Mesenchymal stem cell (in vitro differentiated cells and primary cell): ENCODE results near the gene GREB1L.

Source experiments
- DNase-seq: peaks from one replicate; pipeline ENCODE4 v3.0.0-alpha.2; 2013
- H2AFZ ChIP-seq: one replicate; pipeline ENCODE4 v1.6.1; 2013; ENCODE audit warnings: low read depth, mild to moderate bottlenecking, control low read depth, inconsistent platforms, low read length, moderate library complexity
- H2AK5ac ChIP-seq: 2 replicates; pipeline ENCODE4 v1.6.1; 2013; ENCODE audit warnings: low read length, moderate library complexity, mild to moderate bottlenecking, inconsistent platforms; ENCODE audit not compliant: severe bottlenecking
- H2BK120ac ChIP-seq: one replicate; pipeline ENCODE4 v1.6.1; 2013; ENCODE audit warnings: low read depth, mild to moderate bottlenecking, inconsistent platforms, low read length, moderate library complexity
- H2BK12ac ChIP-seq, 2 experiments: one replicate each; pipeline ENCODE4 v1.6.1; 2013; ENCODE audit warnings: inconsistent platforms in 2 of 2, low read length in 2 of 2, mild to moderate bottlenecking in 2 of 2, moderate library complexity in 2 of 2, control low read depth in 1 of 2
- H2BK15ac ChIP-seq: one replicate; pipeline ENCODE4 v1.6.1; 2013; ENCODE audit warnings: mild to moderate bottlenecking, low read depth, inconsistent platforms; ENCODE audit not compliant: poor library complexity, severe bottlenecking
- H2BK5ac ChIP-seq: 2 replicates; pipeline ENCODE4 v1.6.1; 2013; ENCODE audit warnings: low read depth, mild to moderate bottlenecking, low read length, control low read depth, inconsistent platforms; ENCODE audit not compliant: poor library complexity, severe bottlenecking
- H3K14ac ChIP-seq, 2 experiments: one replicate each; pipeline ENCODE4 v1.6.1; 2013; ENCODE audit warnings: inconsistent platforms in 2 of 2, low read length in 2 of 2, control low read depth in 1 of 2, mild to moderate bottlenecking in 1 of 2, moderate library complexity in 1 of 2
- H3K18ac ChIP-seq, 2 experiments: one replicate each; pipeline ENCODE4 v1.6.1; 2013; ENCODE audit warnings: inconsistent platforms in 2 of 2, low read length in 2 of 2, control low read depth in 1 of 2, low read depth in 1 of 2, mild to moderate bottlenecking in 1 of 2
- H3K23ac ChIP-seq, 2 experiments: one replicate each; pipeline ENCODE4 v1.6.1; 2013; ENCODE audit warnings: inconsistent platforms in 2 of 2, low read length in 2 of 2, mild to moderate bottlenecking in 2 of 2, moderate library complexity in 2 of 2, control low read depth in 1 of 2
- H3K27ac ChIP-seq: 2 replicates; pipeline ENCODE4 v1.5.1; 2013; ENCODE audit warnings: mild to moderate bottlenecking, moderate library complexity, low read length, control low read depth, inconsistent platforms; ENCODE audit not compliant: poor library complexity, severe bottlenecking
- H3K27me3 ChIP-seq, 2 experiments: 2 replicates each; pipeline versions ENCODE4 v1.6.1 to v1.7.0; 2013; ENCODE audit warnings: low read length in 2 of 2, mild to moderate bottlenecking in 2 of 2, moderate library complexity in 2 of 2, control low read depth in 1 of 2, inconsistent platforms in 1 of 2; ENCODE audit not compliant: control insufficient read depth in 1 of 2, insufficient read depth in 1 of 2
- H3K36me3 ChIP-seq, 2 experiments: 2 replicates each; pipeline versions ENCODE4 v1.6.1 to v1.7.0; 2013; ENCODE audit warnings: low read length in 2 of 2, control low read depth in 1 of 2, inconsistent platforms in 1 of 2, low read depth in 1 of 2, mild to moderate bottlenecking in 1 of 2; ENCODE audit not compliant: insufficient read depth in 2 of 2, control insufficient read depth in 1 of 2
- H3K4ac ChIP-seq, 2 experiments: one replicate each; pipeline ENCODE4 v1.6.1; 2013; ENCODE audit warnings: inconsistent platforms in 2 of 2, low read length in 2 of 2, mild to moderate bottlenecking in 2 of 2, moderate library complexity in 2 of 2, control low read depth in 1 of 2, low read depth in 1 of 2
- H3K4me1 ChIP-seq: 2 replicates; pipeline ENCODE4 v1.6.1; 2013; ENCODE audit warnings: low read depth, low read length, control low read depth; ENCODE audit not compliant: control insufficient read depth, insufficient read depth
- H3K4me2 ChIP-seq: 2 replicates; pipeline ENCODE4 v1.6.1; 2013; ENCODE audit warnings: low read length, mild to moderate bottlenecking, inconsistent platforms; ENCODE audit not compliant: poor library complexity, severe bottlenecking
- H3K4me3 ChIP-seq, 2 experiments: 2 replicates each; pipeline versions ENCODE4 v1.5.1 to v1.7.0; 2013; ENCODE audit warnings: low read length in 2 of 2, mild to moderate bottlenecking in 2 of 2, control low read depth in 1 of 2, low read depth in 1 of 2; ENCODE audit not compliant: insufficient read depth in 1 of 2
- H3K79me1 ChIP-seq: replicated peaks from 2 replicates; pipeline ENCODE4 v1.6.1; 2013; ENCODE audit warnings: mild to moderate bottlenecking, control low read depth, low read length, inconsistent platforms; ENCODE audit not compliant: poor library complexity, severe bottlenecking
- H3K9ac ChIP-seq: 2 replicates; pipeline ENCODE4 v1.7.0; 2013; ENCODE audit warnings: mild to moderate bottlenecking, low read length, moderate library complexity
- H3K9me3 ChIP-seq: 2 replicates; pipeline ENCODE4 v1.7.0; 2013; ENCODE audit warnings: mild to moderate bottlenecking, low read length; ENCODE audit not compliant: control insufficient read depth
- H4K8ac ChIP-seq: one replicate; pipeline ENCODE4 v1.6.1; 2013; ENCODE audit warnings: inconsistent platforms, mild to moderate bottlenecking, low read length, moderate library complexity
- H4K91ac ChIP-seq: one replicate; pipeline ENCODE4 v1.6.1; 2013; ENCODE audit warnings: mild to moderate bottlenecking, low read length, inconsistent platforms
- WGBS: methylation state at CpG from one replicate; pipeline ENCODE4 v1.1.7; 2013; ENCODE audit warnings: mixed read lengths; 5-methylcytosine and 5-hydroxymethylcytosine counted together

Gene GREB1L

DNA sequence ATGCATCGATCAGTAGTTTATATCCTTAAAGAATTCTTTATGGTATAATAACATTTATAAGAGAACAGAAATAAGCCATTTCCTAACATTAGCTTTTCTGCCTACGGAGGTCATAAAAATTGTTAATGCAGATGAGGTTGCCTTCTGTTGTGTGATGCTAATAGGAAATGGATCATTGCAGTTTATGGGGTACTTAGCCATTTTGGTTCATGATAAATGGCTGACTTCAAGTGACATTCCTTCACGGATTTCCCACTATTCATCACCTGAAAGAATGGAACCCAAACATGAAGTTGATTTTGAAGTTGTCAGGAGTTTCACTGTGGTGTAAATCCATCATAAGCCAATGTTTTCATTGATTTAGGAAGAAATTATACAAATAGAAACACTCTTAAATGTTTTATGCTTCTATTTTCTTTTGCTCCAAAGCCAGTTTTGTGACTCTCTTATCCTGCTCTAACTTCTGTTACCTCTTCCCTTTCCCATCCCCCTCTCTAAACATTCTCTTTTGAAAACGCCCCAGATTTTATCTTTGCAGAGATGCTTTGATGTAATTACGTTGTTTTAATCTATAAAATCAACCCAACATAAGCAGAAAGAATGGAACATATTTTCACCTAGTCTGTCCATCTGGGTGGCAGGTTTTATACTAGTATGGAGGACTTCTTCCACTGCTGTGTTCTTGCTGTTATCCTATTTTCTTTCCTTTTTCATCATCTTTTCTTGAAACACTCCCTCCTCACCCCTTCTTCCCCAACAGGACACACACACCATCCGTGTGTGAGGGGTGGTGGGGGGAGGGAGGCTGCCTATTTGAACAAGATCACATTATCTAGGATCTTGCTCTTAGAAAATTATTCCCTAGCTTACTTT is 58.2 kb downstream of the GREB1L start:
- no peaks in the 10 kb centered on the region for H3K36me3 ChIP-seq
- no peak overlapping the region for H2AFZ ChIP-seq
- H2BK12ac ChIP-seq: no peak overlapping the region
- H3K9me3 ChIP-seq: no peaks in the 10 kb centered on the region
- no peak overlapping the region for H4K8ac ChIP-seq
- H3K4me3 ChIP-seq: no peak overlapping the region
- DNase-seq: no peak
- no peak overlapping the region for H3K4me2 ChIP-seq
- no peak overlapping the region for H3K4ac ChIP-seq
- no CpG with 5 or more reads among the region's 6 CpGs for WGBS
- H2BK5ac ChIP-seq: no peak overlapping the region
- H3K18ac ChIP-seq: no peak overlapping the region
- H2BK15ac ChIP-seq: no peak overlapping the region
- no peak overlapping the region for H2BK120ac ChIP-seq
- no peak overlapping the region for H3K23ac ChIP-seq
- H3K27me3 ChIP-seq: no peaks in the 10 kb centered on the region
- H4K91ac ChIP-seq: no peak overlapping the region
- no peaks in the 10 kb centered on the region for H3K79me1 ChIP-seq
- no peak overlapping the region for H2AK5ac ChIP-seq
- no peak overlapping the region for H3K14ac ChIP-seq
- H3K9ac ChIP-seq: no peak overlapping the region
- no peaks in the 10 kb centered on the region for H3K4me1 ChIP-seq
- no peak overlapping the region for H3K27ac ChIP-seq

DNA sequence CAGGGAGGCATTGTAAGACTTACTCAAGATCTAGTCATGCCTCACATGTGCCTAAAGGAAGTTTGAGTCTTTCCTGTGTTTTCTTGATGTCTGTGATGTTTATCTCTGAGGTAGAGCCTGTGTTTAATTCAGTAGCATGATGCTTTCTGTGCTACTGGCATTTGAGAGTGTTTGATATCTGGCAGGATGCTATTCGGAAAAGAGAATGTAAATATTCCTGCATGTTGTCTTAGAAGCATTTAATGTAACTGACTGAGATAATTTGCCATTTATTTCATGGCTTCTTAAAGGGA is 58.8 kb downstream of the GREB1L start:
- H3K4me3 ChIP-seq: no peak overlapping the region

DNA sequence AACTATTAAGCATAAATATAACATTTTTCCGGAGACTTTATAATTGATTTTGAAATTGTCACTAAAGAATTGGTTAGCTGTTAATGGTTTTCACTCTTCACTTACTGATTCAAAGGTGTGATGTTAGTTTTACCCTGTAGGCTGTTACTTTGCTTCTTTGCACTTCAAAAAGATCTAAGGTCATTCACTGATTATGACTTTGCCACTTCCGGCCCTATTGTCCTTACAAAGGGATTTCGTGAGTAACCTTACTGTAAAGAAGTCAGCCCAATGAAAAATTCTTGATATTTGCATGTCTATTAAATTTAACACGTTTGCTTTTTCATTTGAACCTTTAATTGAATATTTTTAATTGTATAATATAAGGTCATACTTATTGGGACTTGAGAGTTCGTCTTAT is 61.4 kb downstream of the GREB1L start:
- no peak overlapping the region for H3K27ac ChIP-seq
- H3K14ac ChIP-seq: no peak overlapping the region
- H2BK12ac ChIP-seq: no peak overlapping the region
- H3K4me2 ChIP-seq: no peak overlapping the region
- H2BK5ac ChIP-seq: no peak overlapping the region
- H2AFZ ChIP-seq: no peak overlapping the region
- no peak overlapping the region for H2BK15ac ChIP-seq
- no peaks in the 10 kb centered on the region for H3K79me1 ChIP-seq
- no peak overlapping the region for H3K9ac ChIP-seq
- H2AK5ac ChIP-seq: no peak overlapping the region
- H4K8ac ChIP-seq: no peak overlapping the region
- H4K91ac ChIP-seq: no peak overlapping the region
- H3K23ac ChIP-seq: no peak overlapping the region
- no peak overlapping the region for H3K4ac ChIP-seq
- H3K27me3 ChIP-seq: no peaks in the 10 kb centered on the region
- DNase-seq: no peak
- no peaks in the 10 kb centered on the region for H3K9me3 ChIP-seq
- no peak overlapping the region for H2BK120ac ChIP-seq
- no peak overlapping the region for H3K18ac ChIP-seq
- WGBS: 60% methylated on average over 3 of the region's 5 CpGs
- no peak overlapping the region for H3K4me3 ChIP-seq
- H3K36me3 ChIP-seq: no peaks in the 10 kb centered on the region
- no peaks in the 10 kb centered on the region for H3K4me1 ChIP-seq

More for the DNA sequence above, 58.8 kb downstream of the GREB1L start:
- Histone ChIP-seq H3K27ac (no peak overlapping the region), H3K79me1 (no peaks in the 10 kb centered on the region), H3K27me3 (no peaks in the 10 kb centered on the region), H4K8ac (no peak overlapping the region), H3K4me2 (no peak overlapping the region), H2BK5ac (no peak overlapping the region), H3K18ac (no peak overlapping the region), H3K9me3 (no peaks in the 10 kb centered on the region), H2AFZ (no peak overlapping the region), H4K91ac (no peak overlapping the region), H3K23ac (no peak overlapping the region), H2BK12ac (no peak overlapping the region), H3K4me1 (no peaks in the 10 kb centered on the region), H3K9ac (no peak overlapping the region), H3K14ac (no peak overlapping the region), H3K36me3 (no peaks in the 10 kb centered on the region), H2BK120ac (no peak overlapping the region), H2AK5ac (no peak overlapping the region), H3K4ac (no peak overlapping the region), H2BK15ac (no peak overlapping the region)
- 25% methylated on average over 1 of the region's 1 CpG for WGBS
- DNase-seq: peak; percentile 12

DNA sequence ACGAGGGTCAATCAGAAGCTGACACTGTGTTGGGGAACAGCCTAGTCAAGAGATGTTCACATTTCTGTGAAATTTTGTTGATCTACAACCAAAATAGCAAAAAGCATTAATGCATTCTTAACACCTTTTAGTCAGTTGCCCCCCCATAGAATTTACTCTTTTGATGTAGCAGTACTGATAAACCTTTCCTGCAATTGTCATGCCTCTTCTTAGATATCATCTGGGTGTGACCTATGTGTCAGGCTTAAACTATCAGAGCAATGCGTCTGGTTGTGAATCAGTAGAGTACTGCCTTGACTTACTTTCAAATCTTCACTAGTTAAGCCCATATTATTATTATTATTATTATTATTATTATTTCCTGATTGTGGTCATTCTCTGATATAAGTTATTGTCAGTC is 61.9 kb downstream of the GREB1L start:
- no peaks in the 10 kb centered on the region for H3K79me1 ChIP-seq
- no peak overlapping the region for H4K91ac ChIP-seq
- no peak overlapping the region for H2BK5ac ChIP-seq
- H2AFZ ChIP-seq: no peak overlapping the region
- H2AK5ac ChIP-seq: no peak overlapping the region
- no peak overlapping the region for H3K18ac ChIP-seq
- H3K23ac ChIP-seq: no peak overlapping the region
- 50% methylated on average over 1 of the region's 2 CpGs for WGBS
- no peak overlapping the region for H2BK12ac ChIP-seq
- no peak overlapping the region for H2BK15ac ChIP-seq
- no peak overlapping the region for H3K14ac ChIP-seq
- no peaks in the 10 kb centered on the region for H3K9me3 ChIP-seq
- H3K4ac ChIP-seq: no peak overlapping the region
- no peak overlapping the region for H2BK120ac ChIP-seq
- H3K27me3 ChIP-seq: no peaks in the 10 kb centered on the region
- no peak overlapping the region for H3K9ac ChIP-seq
- H3K27ac ChIP-seq: no peak overlapping the region
- no peak overlapping the region for H3K4me3 ChIP-seq
- no peak overlapping the region for H4K8ac ChIP-seq
- H3K4me1 ChIP-seq: no peaks in the 10 kb centered on the region
- DNase-seq: no peak
- no peaks in the 10 kb centered on the region for H3K36me3 ChIP-seq
- no peak overlapping the region for H3K4me2 ChIP-seq
